OCI-LY7 (cell line): ENCODE results near the gene ABCC12. TPM values are rescaled to one million over a fixed set of nuclear protein-coding genes. Genes with fewer than 3 reads are reported as not detected.

Experiments used
- BruUV-seq: library from RNA; stranded (reverse); fragments of 400-500 nt; replicated peaks from 2 replicates; lab custom pipeline; 2021; lab: Mats Ljungman, UMichigan
- CTCF ChIA-PET: fragments of 300-600 bp; sonication (Branson Sonifier 250); formaldehyde crosslinking; loops from one replicate; lab custom pipeline; 2022; ENCODE audit warnings: antibody characterized with exemption; ENCODE audit not compliant: unreplicated experiment; lab: Charles Lee
- POLR2A ChIA-PET: fragments of 300-600 bp; sonication (Branson Sonifier 250); formaldehyde crosslinking; loops from one replicate; lab custom pipeline; 2022; ENCODE audit warnings: antibody characterized with exemption; lab: Charles Lee
- DNase-seq: peaks from one replicate; pipeline ENCODE4 v3.0.0-alpha.2; 2015; ENCODE audit warnings: low spot score
- H2AFZ ChIP-seq: fragments of 200-600 bp; sonication (generic), shearing (Covaris generic); 2 replicates; pipeline ENCODE4 v1.6.1; 2014; ENCODE audit warnings: mild to moderate bottlenecking, antibody characterized with exemption, low read length, moderate library complexity
- H3K27ac ChIP-seq: fragments of 200-600 bp; sonication (generic); 2 replicates; pipeline ENCODE4 v1.5.1; 2014; ENCODE audit warnings: mixed run types, low read depth, mild to moderate bottlenecking, moderate library complexity, low read length, inconsistent platforms; ENCODE audit not compliant: poor library complexity, severe bottlenecking
- H3K36me3 ChIP-seq: fragments of 200-600 bp; sonication (generic); 2 replicates; pipeline ENCODE4 v1.6.1; 2014; ENCODE audit warnings: mild to moderate bottlenecking, antibody characterized with exemption, low read length, moderate library complexity, mixed read lengths; ENCODE audit not compliant: insufficient read depth
- H3K4me1 ChIP-seq: fragments of 200-600 bp; sonication (generic); 2 replicates; pipeline ENCODE4 v1.5.1; 2014; ENCODE audit warnings: mild to moderate bottlenecking, low read length; ENCODE audit not compliant: insufficient read depth, poor library complexity, severe bottlenecking
- H3K4me2 ChIP-seq: fragments of 200-600 bp; sonication (generic); 2 replicates; pipeline ENCODE4 v1.6.1; 2014; ENCODE audit warnings: mild to moderate bottlenecking, low read length
- H3K4me3 ChIP-seq: fragments of 200-600 bp; sonication (generic); 2 replicates; pipeline ENCODE4 v1.5.1; 2014; ENCODE audit warnings: mild to moderate bottlenecking, low read depth, low read length; ENCODE audit not compliant: poor library complexity, severe bottlenecking
- H3K79me2 ChIP-seq: fragments of 200-600 bp; sonication (generic); 2 replicates; pipeline ENCODE4 v1.6.1; 2016; ENCODE audit warnings: low read depth, mild to moderate bottlenecking, low read length, moderate library complexity, mixed read lengths; ENCODE audit not compliant: insufficient read depth
- H3K9me2 ChIP-seq: fragments of 200-600 bp; sonication (generic); 2 replicates; pipeline ENCODE4 v1.6.1; 2016; ENCODE audit warnings: mild to moderate bottlenecking, low read length, mixed read lengths; ENCODE audit not compliant: insufficient read depth
- H3K9me3 ChIP-seq: fragments of 200-600 bp; sonication (generic); 2 replicates; pipeline ENCODE4 v1.6.1; 2014; ENCODE audit warnings: mild to moderate bottlenecking, mixed run types, low read length, mixed read lengths
- H4K20me1 ChIP-seq: fragments of 200-600 bp; sonication (generic); 2 replicates; pipeline ENCODE4 v1.6.1; 2014; ENCODE audit warnings: mild to moderate bottlenecking, antibody characterized with exemption, low read length, moderate library complexity, mixed read lengths; ENCODE audit not compliant: insufficient read depth
- EZH2phosphoT487 ChIP-seq: fragments of 200-600 bp; sonication (generic); IDR thresholded peaks from 2 replicates; pipeline ENCODE4 v1.6.1; 2018; ENCODE audit warnings: low read depth, borderline replicate concordance, mild to moderate bottlenecking, mixed run types, antibody characterized with exemption, low read length, moderate library complexity, mixed read lengths
- intact Hi-C: fragments of 100-400 bp; cut with micrococcal nuclease; formaldehyde crosslinking; loops from one replicate; pipeline ENCODE4 v1.10.0; 2022; ENCODE audit not compliant: unreplicated experiment
- total RNA-seq, 2 experiments: library from RNA; depleted of rRNA in 1 of 2; stranded (reverse); fragments of >200 nt in 1 of 2; shearing (Covaris generic) in 1 of 2; gene quantifications; 2 replicates each; pipeline ENCODE4 v1.2.3, GENCODE V29; 2014 to 2022
- TF ChIP-seq, protein P1 (sequence below): fragments of 200-600 bp; sonication (generic); conservative IDR thresholded peaks from 2 replicates; pipeline ENCODE4 v1.5.1; 2014; ENCODE audit warnings: mild to moderate bottlenecking, antibody characterized with exemption, low read length, moderate library complexity, mixed read lengths

Gene ABCC12
- total RNA-seq, 2 experiments from 2014 or later: not detected

DNA sequence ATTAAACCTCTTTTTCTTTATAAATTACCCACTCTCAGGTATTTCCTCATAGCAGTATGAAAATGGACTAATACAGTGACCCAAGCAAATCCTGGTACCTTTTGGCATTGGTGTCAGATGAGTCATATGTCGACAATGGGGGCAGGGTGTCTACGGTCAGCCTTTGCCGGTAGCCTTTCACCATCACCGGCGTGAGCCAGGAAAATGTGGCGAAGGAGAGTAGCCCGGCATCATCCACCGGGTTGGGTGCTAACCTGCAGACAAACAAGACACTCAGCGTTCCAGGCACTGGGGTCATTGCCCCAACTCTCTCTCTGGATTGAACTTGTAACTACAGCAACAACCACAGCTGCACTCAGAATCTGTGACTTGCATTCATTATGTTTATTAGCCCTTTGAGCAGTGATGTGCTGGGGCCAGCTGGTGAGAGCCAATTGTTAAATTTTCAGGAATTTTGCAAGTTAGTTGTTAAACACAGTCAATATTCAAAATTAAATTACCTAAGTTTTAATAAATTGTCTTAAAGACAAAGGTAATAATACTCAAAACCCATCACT, 11.9 kb downstream of the ABCC12 start:
- ChIA-PET POLR2A (no interaction called here), CTCF (no interaction called here)
- intact Hi-C loops: no loop called here
- BruUV-seq: no TSS peak
- H3K4me3 ChIP-seq: no peak overlapping the region
- DNase-seq: no peak
- no peak overlapping the region for H3K27ac ChIP-seq
- H2AFZ ChIP-seq: no peak overlapping the region
- no peaks in the 10 kb centered on the region for H3K79me2 ChIP-seq
- no peaks in the 10 kb centered on the region for H4K20me1 ChIP-seq
- no peaks in the 10 kb centered on the region for H3K4me1 ChIP-seq
- no peak for TF ChIP-seq EZH2phosphoT487
- TF ChIP-seq, protein P1, sequence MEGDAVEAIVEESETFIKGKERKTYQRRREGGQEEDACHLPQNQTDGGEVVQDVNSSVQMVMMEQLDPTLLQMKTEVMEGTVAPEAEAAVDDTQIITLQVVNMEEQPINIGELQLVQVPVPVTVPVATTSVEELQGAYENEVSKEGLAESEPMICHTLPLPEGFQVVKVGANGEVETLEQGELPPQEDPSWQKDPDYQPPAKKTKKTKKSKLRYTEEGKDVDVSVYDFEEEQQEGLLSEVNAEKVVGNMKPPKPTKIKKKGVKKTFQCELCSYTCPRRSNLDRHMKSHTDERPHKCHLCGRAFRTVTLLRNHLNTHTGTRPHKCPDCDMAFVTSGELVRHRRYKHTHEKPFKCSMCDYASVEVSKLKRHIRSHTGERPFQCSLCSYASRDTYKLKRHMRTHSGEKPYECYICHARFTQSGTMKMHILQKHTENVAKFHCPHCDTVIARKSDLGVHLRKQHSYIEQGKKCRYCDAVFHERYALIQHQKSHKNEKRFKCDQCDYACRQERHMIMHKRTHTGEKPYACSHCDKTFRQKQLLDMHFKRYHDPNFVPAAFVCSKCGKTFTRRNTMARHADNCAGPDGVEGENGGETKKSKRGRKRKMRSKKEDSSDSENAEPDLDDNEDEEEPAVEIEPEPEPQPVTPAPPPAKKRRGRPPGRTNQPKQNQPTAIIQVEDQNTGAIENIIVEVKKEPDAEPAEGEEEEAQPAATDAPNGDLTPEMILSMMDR: no peak
- no peaks in the 10 kb centered on the region for H3K9me3 ChIP-seq
- no peak overlapping the region for H3K4me2 ChIP-seq
- no peaks in the 10 kb centered on the region for H3K36me3 ChIP-seq
- H3K9me2 ChIP-seq: no peaks in the 10 kb centered on the region

- Histone ChIP-seq H3K36me3 (no peaks in the 10 kb centered on the region), H3K27ac (no peak overlapping the region), H3K4me3 (no peak overlapping the region), H3K4me1 (no peaks in the 10 kb centered on the region), H3K79me2 (no peaks in the 10 kb centered on the region), H3K9me3 (no peaks in the 10 kb centered on the region), H3K9me2 (no peaks in the 10 kb centered on the region), H2AFZ (no peak overlapping the region), H4K20me1 (no peaks in the 10 kb centered on the region), H3K4me2 (no peak overlapping the region)
- POLR2A ChIA-PET: no interaction called here
- DNase-seq: no peak
- intact Hi-C loops: no loop called here
- CTCF ChIA-PET: no interaction called here
- no TSS peak for BruUV-seq
- no peak for TF ChIP-seq EZH2phosphoT487
- TF ChIP-seq, protein P1: no peak
These were observed 15.0 kb downstream of the ABCC12 start for GRCh38 chr16:48140821-48141220.

- no TSS peak for BruUV-seq
- H4K20me1 ChIP-seq: no peaks in the 10 kb centered on the region
- no peaks in the 10 kb centered on the region for H3K4me1 ChIP-seq
- H3K9me2 ChIP-seq: no peaks in the 10 kb centered on the region
- intact Hi-C loops: no loop called here
- H3K79me2 ChIP-seq: no peaks in the 10 kb centered on the region
- TF ChIP-seq EZH2phosphoT487: no peak
- TF ChIP-seq, protein P1: no peak
- DNase-seq: no peak
- no peak overlapping the region for H3K4me3 ChIP-seq
- H2AFZ ChIP-seq: no peak overlapping the region
- no peak overlapping the region for H3K4me2 ChIP-seq
- POLR2A ChIA-PET: interaction anchor here (0.6 kb wide), 1 partner anchor 1385 kb away, joined by 3 read pairs; no protein-coding TSS in a partner anchor
- CTCF ChIA-PET: no interaction called here
- H3K27ac ChIP-seq: no peak overlapping the region
- no peaks in the 10 kb centered on the region for H3K9me3 ChIP-seq
- no peaks in the 10 kb centered on the region for H3K36me3 ChIP-seq
These were observed 16.3 kb downstream of the ABCC12 start for GRCh38 chr16:48139517-48139916.
